CD14-positive monocyte (primary cell): Measurements from ENCODE around the gene VSX2. TPM values are rescaled to one million over a fixed set of nuclear protein-coding genes. Genes with fewer than 3 reads are reported as not detected.

Experiments used
- DNase-seq, 3 donors: peaks; one replicate each; pipeline ENCODE4 v3.0.0-alpha.2; 2011 to 2022
- H2AFZ ChIP-seq: 2 replicates; pipeline ENCODE4 v1.6.0; 2012; ENCODE audit warnings: mild to moderate bottlenecking, low read depth, low read length, inconsistent platforms; ENCODE audit not compliant: insufficient read depth, poor library complexity, severe bottlenecking
- H3K27ac ChIP-seq, 2 donors: 1 replicate in 1 of 2; 2 replicates in 1 of 2; pipeline ENCODE4 v1.5.1; 2012 to 2013; ENCODE audit warnings: low read length in 2 of 2, control low read depth in 1 of 2, inconsistent platforms in 1 of 2, low read depth in 1 of 2, mild to moderate bottlenecking in 1 of 2
- H3K27me3 ChIP-seq, 2 donors: one replicate each; pipeline versions ENCODE4 v1.6.0 to v1.6.1; 2011 to 2013; ENCODE audit warnings: low read length in 2 of 2; ENCODE audit not compliant: control insufficient read depth in 2 of 2, insufficient read depth in 2 of 2
- H3K36me3 ChIP-seq, 2 donors: replicated peaks in 1 of 2; 1 replicate in 1 of 2; 2 replicates in 1 of 2; pipeline versions ENCODE4 v1.5.1 to v1.6.1; 2012 to 2013; ENCODE audit warnings: low read length in 2 of 2, control low read depth in 1 of 2, inconsistent platforms in 1 of 2, mild to moderate bottlenecking in 1 of 2; ENCODE audit not compliant: insufficient read depth in 2 of 2, control insufficient read depth in 1 of 2
- H3K4me1 ChIP-seq, 2 donors: 1 replicate in 1 of 2; 2 replicates in 1 of 2; pipeline versions ENCODE4 v1.5.1 to v1.6.1; 2012 to 2013; ENCODE audit warnings: low read length in 2 of 2, control low read depth in 1 of 2, inconsistent platforms in 1 of 2, mild to moderate bottlenecking in 1 of 2, moderate library complexity in 1 of 2; ENCODE audit not compliant: insufficient read depth in 2 of 2, control insufficient read depth in 1 of 2
- H3K4me2 ChIP-seq: replicated peaks from 2 replicates; pipeline ENCODE3; 2012; ENCODE audit warnings: low read length, moderate library complexity, mild to moderate bottlenecking; ENCODE audit not compliant: poor library complexity, severe bottlenecking; ENCODE audit errors: extremely low read depth
- H3K4me3 ChIP-seq, 3 experiments: fragments of 200-600 bp in 1 of 3; sonication (generic) in 1 of 3; replicated peaks in 1 of 3; 1 replicate in 2 of 3; 2 replicates in 1 of 3; pipeline ENCODE4 v1.5.1; 2011 to 2013; ENCODE audit warnings: low read length in 3 of 3, mild to moderate bottlenecking in 3 of 3, control low read depth in 2 of 3, low read depth in 2 of 3, inconsistent platforms in 1 of 3, moderate library complexity in 1 of 3
- H3K79me2 ChIP-seq: 2 replicates; pipeline ENCODE4 v1.6.0; 2012; ENCODE audit warnings: mild to moderate bottlenecking, control low read depth, inconsistent platforms, low read length, moderate library complexity; ENCODE audit not compliant: insufficient read depth
- H3K9ac ChIP-seq: 2 replicates; pipeline ENCODE4 v1.6.0; 2017; ENCODE audit warnings: low read length, mild to moderate bottlenecking; ENCODE audit not compliant: insufficient read depth, poor library complexity, severe bottlenecking
- H3K9me3 ChIP-seq, 2 donors: replicated peaks in 1 of 2; 1 replicate in 1 of 2; 2 replicates in 1 of 2; pipeline versions ENCODE4 v1.5.1 to v1.6.1; 2012 to 2013; ENCODE audit warnings: low read length in 2 of 2, control low read depth in 1 of 2; ENCODE audit not compliant: control insufficient read depth in 1 of 2, insufficient read depth in 1 of 2
- H4K20me1 ChIP-seq: 2 replicates; pipeline ENCODE4 v1.6.0; 2012; ENCODE audit warnings: mild to moderate bottlenecking, low read length, control low read depth, moderate library complexity; ENCODE audit not compliant: insufficient read depth
- H3K27ac Mint-ChIP-seq, 7 donors: one replicate each; pipeline ENCODE4 v1.8.0; 2020; ENCODE audit warnings: mild to moderate bottlenecking in 7 of 7, mixed read lengths in 7 of 7, moderate library complexity in 6 of 7, inconsistent platforms in 2 of 7
- H3K27me3 Mint-ChIP-seq, 3 donors: one replicate each; pipeline ENCODE4 v1.8.0; 2021 to 2022; ENCODE audit warnings: low read depth in 3 of 3, mild to moderate bottlenecking in 3 of 3, mixed read lengths in 3 of 3, moderate library complexity in 3 of 3, inconsistent platforms in 1 of 3
- H3K36me3 Mint-ChIP-seq, 2 donors: one replicate each; pipeline ENCODE4 v1.8.0; 2020; ENCODE audit warnings: mixed read lengths in 2 of 2, inconsistent platforms in 1 of 2, mild to moderate bottlenecking in 1 of 2
- H3K4me1 Mint-ChIP-seq: one replicate; pipeline ENCODE4 v1.8.0; 2020; ENCODE audit warnings: mild to moderate bottlenecking, mixed read lengths
- H3K4me3 Mint-ChIP-seq, 2 donors: one replicate each; pipeline ENCODE4 v1.8.0; 2020; ENCODE audit warnings: mild to moderate bottlenecking in 2 of 2, mixed read lengths in 2 of 2, moderate library complexity in 1 of 2
- H3K9me3 Mint-ChIP-seq, 7 donors: one replicate each; pipeline ENCODE4 v1.8.0; 2020 to 2022; ENCODE audit warnings: mixed read lengths in 7 of 7, mild to moderate bottlenecking in 6 of 7, moderate library complexity in 6 of 7, inconsistent platforms in 2 of 7
- WGBS: methylation state at CpG from one replicate; pipeline ENCODE4 v1.1.5; 2013; ENCODE audit warnings: missing lambda C conversion rate; ENCODE audit not compliant: insufficient coverage; 5-methylcytosine and 5-hydroxymethylcytosine counted together
- intact Hi-C, 2 donors: fragments of 100-400 bp; cut with micrococcal nuclease; formaldehyde crosslinking; loops; one replicate each; pipeline versions ENCODE4 v1.15.0 to v1.15.1; 2023
- polyA plus RNA-seq, 3 donors: library from polyadenylated mRNA; depleted of rRNA in 1 of 3; unstranded in 2 of 3; stranded (reverse) in 1 of 3; fragments of 300-500 nt in 2 of 3; fragments of >200 nt in 1 of 3; fragmentation: Illumina TruSeq in 2 of 3; gene quantifications; 1 replicate in 2 of 3; 2 replicates in 1 of 3; pipeline ENCODE4 v1.2.3, GENCODE V29; 2012 to 2021
- TF ChIP-seq, protein P1 (sequence below): fragments of 200-600 bp; IDR thresholded peaks from one replicate; pipeline ENCODE4 v1.8.0; 2022; ENCODE audit warnings: antibody characterized with exemption, mild to moderate bottlenecking

The VSX2 gene
- polyA plus RNA-seq, 3 donors, result not detected

DNA sequence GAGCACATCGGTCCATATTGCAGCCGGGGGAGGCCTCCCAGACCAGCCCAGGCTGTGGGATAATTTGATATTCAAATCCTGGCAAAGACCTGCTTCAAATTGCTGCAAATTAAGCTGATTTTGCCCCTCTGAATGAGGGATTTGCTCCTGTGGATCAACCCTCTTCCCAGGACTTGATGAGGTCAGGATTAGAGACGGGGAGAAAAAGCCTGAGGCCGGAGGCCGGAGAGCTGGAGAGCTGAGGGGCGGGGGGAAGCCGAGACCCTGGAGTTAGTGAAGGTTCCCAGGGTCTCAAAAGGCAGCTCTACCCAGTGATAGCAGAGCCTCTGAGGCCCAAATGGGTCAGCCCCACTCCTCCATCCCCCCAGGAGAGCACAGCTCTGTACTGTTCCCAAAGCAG is 17.5 kb upstream of the VSX2 start:
- Mint-ChIP-seq H3K4me1 (peaks cover 5% of the 10 kb centered on the region), H3K36me3 (no peaks in the 10 kb centered on the region), H3K27ac (no peak overlapping the region), H3K9me3 (no peaks in the 10 kb centered on the region), H3K4me3 (no peak overlapping the region), H3K27me3 (peaks cover 15 to 34% (median 23%) of the 10 kb centered on the region in 3 donors)
- no peak overlapping the region for H3K27ac ChIP-seq
- 100% methylated on average over 1 of the region's 7 CpGs for WGBS
- no peaks in the 10 kb centered on the region for H3K79me2 ChIP-seq
- no peak overlapping the region for H2AFZ ChIP-seq
- H3K4me2 ChIP-seq, result no peak overlapping the region
- H3K4me3 ChIP-seq, result no peak overlapping the region
- TF ChIP-seq, protein P1, sequence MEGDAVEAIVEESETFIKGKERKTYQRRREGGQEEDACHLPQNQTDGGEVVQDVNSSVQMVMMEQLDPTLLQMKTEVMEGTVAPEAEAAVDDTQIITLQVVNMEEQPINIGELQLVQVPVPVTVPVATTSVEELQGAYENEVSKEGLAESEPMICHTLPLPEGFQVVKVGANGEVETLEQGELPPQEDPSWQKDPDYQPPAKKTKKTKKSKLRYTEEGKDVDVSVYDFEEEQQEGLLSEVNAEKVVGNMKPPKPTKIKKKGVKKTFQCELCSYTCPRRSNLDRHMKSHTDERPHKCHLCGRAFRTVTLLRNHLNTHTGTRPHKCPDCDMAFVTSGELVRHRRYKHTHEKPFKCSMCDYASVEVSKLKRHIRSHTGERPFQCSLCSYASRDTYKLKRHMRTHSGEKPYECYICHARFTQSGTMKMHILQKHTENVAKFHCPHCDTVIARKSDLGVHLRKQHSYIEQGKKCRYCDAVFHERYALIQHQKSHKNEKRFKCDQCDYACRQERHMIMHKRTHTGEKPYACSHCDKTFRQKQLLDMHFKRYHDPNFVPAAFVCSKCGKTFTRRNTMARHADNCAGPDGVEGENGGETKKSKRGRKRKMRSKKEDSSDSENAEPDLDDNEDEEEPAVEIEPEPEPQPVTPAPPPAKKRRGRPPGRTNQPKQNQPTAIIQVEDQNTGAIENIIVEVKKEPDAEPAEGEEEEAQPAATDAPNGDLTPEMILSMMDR, result no peak
- no peak for DNase-seq
- peaks cover 7 to 8% of the 10 kb centered on the region in 2 donors for H3K4me1 ChIP-seq
- H3K36me3 ChIP-seq, result no peaks in the 10 kb centered on the region
- no peaks in the 10 kb centered on the region for H4K20me1 ChIP-seq
- no peaks in the 10 kb centered on the region for H3K9me3 ChIP-seq
- peaks cover 0 to 18% of the 10 kb centered on the region in 2 donors for H3K27me3 ChIP-seq
- intact Hi-C loops, result no loop called here
- H3K9ac ChIP-seq, result no peak overlapping the region

GRCh38 chr14:74223016-74223415 is 16.2 kb upstream of the VSX2 start:
- H3K4me1 Mint-ChIP-seq, result no peaks in the 10 kb centered on the region
- Histone ChIP-seq H4K20me1 (no peaks in the 10 kb centered on the region), H2AFZ (no peak overlapping the region), H3K9ac (no peak overlapping the region), H3K4me1 (peaks cover 1% of the 10 kb centered on the region in 2 donors), H3K79me2 (no peaks in the 10 kb centered on the region), H3K9me3 (no peaks in the 10 kb centered on the region), H3K27me3 (peaks cover 0 to 14% of the 10 kb centered on the region in 2 donors), H3K4me3 (no peak overlapping the region), H3K36me3 (no peaks in the 10 kb centered on the region), H3K27ac (no peak overlapping the region), H3K4me2 (no peak overlapping the region)
- no peak overlapping the region for H3K4me3 Mint-ChIP-seq
- intact Hi-C loops, result no loop called here
- H3K27ac Mint-ChIP-seq, result no peak overlapping the region
- peaks cover 14 to 27% (median 24%) of the 10 kb centered on the region in 3 donors for H3K27me3 Mint-ChIP-seq
- WGBS, result 85% methylated on average over 6 of the region's 6 CpGs
- H3K9me3 Mint-ChIP-seq, result no peaks in the 10 kb centered on the region
- TF ChIP-seq, protein P1, result no peak
- no peak for DNase-seq
- no peaks in the 10 kb centered on the region for H3K36me3 Mint-ChIP-seq
